Fibroblast of skin of back (primary cell): Measurements from ENCODE around the gene WBP4.
"Not testable (repeated sequence)": the region's sequence is repeated elsewhere in the genome, so short reads cannot be mapped to it uniquely, and the experiment has no call there.

ENCODE experiments used
- DNase-seq: peaks from one replicate; pipeline ENCODE4 v3.0.0-alpha.2; 2013

Gene WBP4

GRCh38 chr13:41085961-41086585 lies 24.8 kb downstream of the WBP4 start:
- no peak for DNase-seq

GRCh38 chr13:41095681-41096080 lies 34.4 kb downstream of the WBP4 start:
- DNase-seq = not testable (repeated sequence)

- no peak for DNase-seq
Measured at GRCh38 chr13:41098761-41099160, 37.5 kb downstream of the WBP4 start.

GRCh38 chr13:41099986-41100385 lies 38.7 kb downstream of the WBP4 start:
- DNase-seq = no peak

GRCh38 chr13:41107104-41107571 lies 45.8 kb downstream of the WBP4 start:
- DNase-seq = no peak

GRCh38 chr13:41107584-41108014 lies 46.3 kb downstream of the WBP4 start:
- DNase-seq = no peak

GRCh38 chr13:41111454-41111853 lies 50.1 kb downstream of the WBP4 start:
- no peak for DNase-seq

- DNase-seq = no peak
Measured at GRCh38 chr13:41117869-41118268, 56.6 kb downstream of the WBP4 start.

- no peak for DNase-seq
Measured at GRCh38 chr13:41122838-41123237, 61.5 kb downstream of the WBP4 start.

- no peak for DNase-seq
Measured at GRCh38 chr13:41127701-41128100, 66.4 kb downstream of the WBP4 start.

- DNase-seq = no peak
Measured at GRCh38 chr13:41130356-41130755, 69.0 kb downstream of the WBP4 start.

- DNase-seq = not testable (repeated sequence)
Measured at GRCh38 chr13:41131189-41131588, 69.9 kb downstream of the WBP4 start.

- not testable (repeated sequence) for DNase-seq
Measured at GRCh38 chr13:41131660-41132511, 70.6 kb downstream of the WBP4 start.

GRCh38 chr13:41132512-41133152 lies 71.3 kb downstream of the WBP4 start, which contains the start of gene KBTBD6:
Gene KBTBD6 (minus strand): TSS chr13:41132802. CDS start chr13:41132511, 291 bp downstream.
- peak; percentile 100 for DNase-seq
